ENCODE data around the gene C1QL2.

- TF ChIP-seq TAF1 (IDR thresholded peaks at IDR 0.05; ENCODE audit: borderline replicate concordance, insufficient read depth, low read length) (no peak), POLR2AphosphoS5 (IDR thresholded peaks at IDR 0.05; ENCODE audit: low read depth, low read length) (no peak)
- TF ChIP-seq, protein P1, sequence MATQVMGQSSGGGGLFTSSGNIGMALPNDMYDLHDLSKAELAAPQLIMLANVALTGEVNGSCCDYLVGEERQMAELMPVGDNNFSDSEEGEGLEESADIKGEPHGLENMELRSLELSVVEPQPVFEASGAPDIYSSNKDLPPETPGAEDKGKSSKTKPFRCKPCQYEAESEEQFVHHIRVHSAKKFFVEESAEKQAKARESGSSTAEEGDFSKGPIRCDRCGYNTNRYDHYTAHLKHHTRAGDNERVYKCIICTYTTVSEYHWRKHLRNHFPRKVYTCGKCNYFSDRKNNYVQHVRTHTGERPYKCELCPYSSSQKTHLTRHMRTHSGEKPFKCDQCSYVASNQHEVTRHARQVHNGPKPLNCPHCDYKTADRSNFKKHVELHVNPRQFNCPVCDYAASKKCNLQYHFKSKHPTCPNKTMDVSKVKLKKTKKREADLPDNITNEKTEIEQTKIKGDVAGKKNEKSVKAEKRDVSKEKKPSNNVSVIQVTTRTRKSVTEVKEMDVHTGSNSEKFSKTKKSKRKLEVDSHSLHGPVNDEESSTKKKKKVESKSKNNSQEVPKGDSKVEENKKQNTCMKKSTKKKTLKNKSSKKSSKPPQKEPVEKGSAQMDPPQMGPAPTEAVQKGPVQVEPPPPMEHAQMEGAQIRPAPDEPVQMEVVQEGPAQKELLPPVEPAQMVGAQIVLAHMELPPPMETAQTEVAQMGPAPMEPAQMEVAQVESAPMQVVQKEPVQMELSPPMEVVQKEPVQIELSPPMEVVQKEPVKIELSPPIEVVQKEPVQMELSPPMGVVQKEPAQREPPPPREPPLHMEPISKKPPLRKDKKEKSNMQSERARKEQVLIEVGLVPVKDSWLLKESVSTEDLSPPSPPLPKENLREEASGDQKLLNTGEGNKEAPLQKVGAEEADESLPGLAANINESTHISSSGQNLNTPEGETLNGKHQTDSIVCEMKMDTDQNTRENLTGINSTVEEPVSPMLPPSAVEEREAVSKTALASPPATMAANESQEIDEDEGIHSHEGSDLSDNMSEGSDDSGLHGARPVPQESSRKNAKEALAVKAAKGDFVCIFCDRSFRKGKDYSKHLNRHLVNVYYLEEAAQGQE (IDR thresholded peaks at IDR 0.05; ENCODE audit: insufficient read depth in 1 of 2, low read depth in 2 of 2, low read length in 2 of 2): no peak
Measured at GRCh38 chr2:119136093-119136492, 22.5 kb downstream of the C1QL2 start.

All from PFSK-1 (cell line).